GM18858 (cell line): ENCODE results near the gene CDK8.

Source experiments
- ATAC-seq: cut with Tn5 transposase; IDR thresholded peaks from one replicate; pipeline ENCODE4 v1.9.1; 2021; ENCODE audit not compliant: unreplicated experiment

Gene CDK8

GRCh38 chr13:26253787-26254582 lies at the start of gene CDK8:
Gene CDK8 (plus strand): TSS chr13:26254129. CDS start chr13:26254642, 513 bp downstream.
- ATAC-seq: peak; percentile 79

GRCh38 chr13:26208287-26208686 lies 45.6 kb upstream of the CDK8 start:
- ATAC-seq: no peak

GRCh38 chr13:26213345-26213744 lies 40.6 kb upstream of the CDK8 start:
- no peak for ATAC-seq

GRCh38 chr13:26213982-26214381 lies 39.9 kb upstream of the CDK8 start:
- no peak for ATAC-seq

- no peak for ATAC-seq
Observed at GRCh38 chr13:26216042-26216441, 37.9 kb upstream of the CDK8 start.

- no peak for ATAC-seq
Observed at GRCh38 chr13:26219726-26220125, 34.2 kb upstream of the CDK8 start.

GRCh38 chr13:26220575-26220974 lies 33.4 kb upstream of the CDK8 start:
- no peak for ATAC-seq

GRCh38 chr13:26221399-26221720 lies 32.6 kb upstream of the CDK8 start:
- ATAC-seq: no peak

- peak; percentile 95 for ATAC-seq
Observed at GRCh38 chr13:26221721-26222519, 32.0 kb upstream of the CDK8 start, which contains the start of gene RNF6. Gene RNF6 (minus strand): TSS chr13:26222314. CDS start chr13:26219649, 2,665 bp downstream.

GRCh38 chr13:26222520-26223046 lies 31.3 kb upstream of the CDK8 start:
- peak; percentile 33 for ATAC-seq

- no peak for ATAC-seq
Observed at GRCh38 chr13:26225896-26226617, 27.9 kb upstream of the CDK8 start.

GRCh38 chr13:26227166-26227971 lies 26.6 kb upstream of the CDK8 start:
- ATAC-seq: no peak

- no peak for ATAC-seq
Observed at GRCh38 chr13:26228096-26228495, 25.8 kb upstream of the CDK8 start.

GRCh38 chr13:26229080-26229615 lies 24.8 kb upstream of the CDK8 start:
- no peak for ATAC-seq

- ATAC-seq: no peak
Observed at GRCh38 chr13:26230703-26231102, 23.2 kb upstream of the CDK8 start.

GRCh38 chr13:26236296-26236695 lies 17.6 kb upstream of the CDK8 start:
- no peak for ATAC-seq

- no peak for ATAC-seq
Observed at GRCh38 chr13:26246154-26246553, 7.8 kb upstream of the CDK8 start.

- no peak for ATAC-seq
Observed at GRCh38 chr13:26247011-26247410, 6.9 kb upstream of the CDK8 start.

GRCh38 chr13:26247608-26248007 lies 6.3 kb upstream of the CDK8 start:
- no peak for ATAC-seq

- no peak for ATAC-seq
Observed at GRCh38 chr13:26249551-26249950, 4.4 kb upstream of the CDK8 start.
